H1 (cell line): Measurements from ENCODE around the gene CCDC12. TPM values are rescaled to one million over a fixed set of nuclear protein-coding genes. Genes with fewer than 3 reads are reported as not detected.

Source experiments
- ASH2L ChIP-seq: fragments of 200-600, 300-600 bp; sonication (generic); IDR thresholded peaks from one replicate; pipeline ENCODE4 v1.7.1; 2017; ENCODE audit warnings: low read length
- GABPA ChIP-seq: IDR thresholded peaks from 2 replicates; pipeline ENCODE4 v1.6.1; 2011; ENCODE audit warnings: mild to moderate bottlenecking, low read length, moderate library complexity, borderline replicate concordance; ENCODE audit not compliant: insufficient read depth
- RXRA ChIP-seq: IDR thresholded peaks from 2 replicates; pipeline ENCODE4 v1.6.1; 2011; ENCODE audit warnings: low read depth, mild to moderate bottlenecking, low read length, moderate library complexity; ENCODE audit not compliant: insufficient read depth
- SAP30 ChIP-seq: fragments of 300-600 bp; sonication (generic); IDR thresholded peaks from 2 replicates; pipeline ENCODE4 v1.7.1; 2012; ENCODE audit warnings: low read length, moderate library complexity, mild to moderate bottlenecking, inconsistent platforms; ENCODE audit not compliant: insufficient read depth, insufficient replicate concordance
- SUZ12 ChIP-seq: fragments of 200-600 bp; sonication (generic); IDR thresholded peaks from 2 replicates; pipeline ENCODE4 v1.6.1; 2012; ENCODE audit warnings: mild to moderate bottlenecking, inconsistent platforms, low read length, moderate library complexity, mixed read lengths
- TCF12 ChIP-seq: IDR thresholded peaks from 2 replicates; pipeline ENCODE4 v1.6.1; 2011; ENCODE audit warnings: low read depth, mild to moderate bottlenecking, low read length
- polyA plus RNA-seq, 7 experiments: library from polyadenylated mRNA; depleted of rRNA in 3 of 7; stranded (reverse) in 5 of 7; unstranded in 2 of 7; fragments of >200 nt in 5 of 7; fragments of 200-250 nt in 2 of 7; gene quantifications; 1 replicate in 5 of 7; 2 replicates in 1 of 7; 4 replicates in 1 of 7; pipeline versions ENCODE4 v1.2.1 to v1.2.3, GENCODE V29; 2011 to 2013; ENCODE audit warnings: missing spikeins in 2 of 7, mixed read lengths in 2 of 7
- total RNA-seq: library from RNA; stranded (reverse); fragmentation: NEBNext Ultra II Directional; extraction: Animal tissue kit (Norgen Biotek cat#: 25700); gene quantifications from 2 replicates; pipeline ENCODE4 v1.2.1, GENCODE V29; 2021
- TF ChIP-seq, protein P1 (sequence below), 3 experiments: IDR thresholded peaks; 1 replicate in 2 of 3; 2 replicates in 1 of 3; pipeline versions ENCODE4 v1.5.1 to v1.6.1; 2011; ENCODE audit warnings: low read length in 3 of 3, mild to moderate bottlenecking in 3 of 3, inconsistent platforms in 2 of 3, low read depth in 1 of 3, moderate library complexity in 1 of 3; ENCODE audit not compliant: insufficient read depth in 1 of 3; ENCODE audit errors: control extremely low read depth in 1 of 3

CCDC12 gene
- total and polyA plus RNA-seq, 2 of the 8 experiments (the other 6 are each of a cell fraction or from before 2014, with no cell fraction given), result 29.5 to 41.3 TPM

DNA sequence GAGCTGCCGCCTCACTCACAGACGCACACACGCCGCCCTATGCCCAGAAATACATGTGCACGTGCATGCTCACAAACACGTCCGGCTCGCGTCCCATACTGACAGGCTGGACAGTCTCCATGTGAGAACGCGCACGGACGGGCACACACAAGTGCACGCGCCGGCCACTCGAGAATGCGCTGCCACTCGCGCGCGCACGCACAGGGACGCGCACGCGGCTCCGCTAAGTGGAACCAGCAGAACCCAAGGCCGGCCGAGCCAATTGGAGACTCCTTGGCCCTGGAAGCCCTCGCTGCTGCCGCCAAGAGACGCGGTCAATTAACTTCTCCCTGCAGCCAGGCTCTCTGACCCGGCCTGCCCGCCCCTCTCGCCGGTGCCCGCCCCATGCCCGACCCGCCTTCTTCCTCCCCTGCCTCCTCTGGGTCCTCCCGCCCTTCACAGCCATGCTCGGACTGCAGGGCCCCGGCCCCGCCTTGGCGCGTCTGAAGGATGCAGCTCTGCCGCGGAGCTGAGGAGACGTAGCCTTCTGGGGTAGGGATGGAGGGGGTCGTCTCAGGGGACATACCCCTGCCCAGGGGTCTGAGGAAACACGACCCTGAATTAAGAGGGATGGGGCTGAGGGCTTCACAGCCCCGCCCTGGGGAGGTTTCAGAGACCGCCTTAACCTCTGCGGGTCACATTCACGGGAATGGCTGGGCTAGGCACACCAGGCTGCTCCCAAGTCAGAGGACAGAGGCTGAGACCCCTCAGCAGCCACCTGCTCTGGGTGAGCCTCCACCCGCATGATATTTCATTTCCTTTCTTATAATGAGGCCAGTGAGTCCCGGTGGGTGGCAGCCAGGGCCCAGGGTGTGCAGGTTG is 84.0 kb downstream of the CCDC12 start (continued):
- TF ChIP-seq, protein P1, sequence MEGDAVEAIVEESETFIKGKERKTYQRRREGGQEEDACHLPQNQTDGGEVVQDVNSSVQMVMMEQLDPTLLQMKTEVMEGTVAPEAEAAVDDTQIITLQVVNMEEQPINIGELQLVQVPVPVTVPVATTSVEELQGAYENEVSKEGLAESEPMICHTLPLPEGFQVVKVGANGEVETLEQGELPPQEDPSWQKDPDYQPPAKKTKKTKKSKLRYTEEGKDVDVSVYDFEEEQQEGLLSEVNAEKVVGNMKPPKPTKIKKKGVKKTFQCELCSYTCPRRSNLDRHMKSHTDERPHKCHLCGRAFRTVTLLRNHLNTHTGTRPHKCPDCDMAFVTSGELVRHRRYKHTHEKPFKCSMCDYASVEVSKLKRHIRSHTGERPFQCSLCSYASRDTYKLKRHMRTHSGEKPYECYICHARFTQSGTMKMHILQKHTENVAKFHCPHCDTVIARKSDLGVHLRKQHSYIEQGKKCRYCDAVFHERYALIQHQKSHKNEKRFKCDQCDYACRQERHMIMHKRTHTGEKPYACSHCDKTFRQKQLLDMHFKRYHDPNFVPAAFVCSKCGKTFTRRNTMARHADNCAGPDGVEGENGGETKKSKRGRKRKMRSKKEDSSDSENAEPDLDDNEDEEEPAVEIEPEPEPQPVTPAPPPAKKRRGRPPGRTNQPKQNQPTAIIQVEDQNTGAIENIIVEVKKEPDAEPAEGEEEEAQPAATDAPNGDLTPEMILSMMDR (IDR thresholded peaks at IDR 0.05; ENCODE audit: control extremely low read depth in 1 of 3, insufficient read depth in 1 of 3, low read depth in 1 of 3, low read length in 3 of 3), result peak in 2 of 3 experiments; percentile 16 to 30; a peak in 2 of 4 replicates
- no peak for TF ChIP-seq GABPA
- TF ChIP-seq TCF12, result no peak
- TF ChIP-seq SUZ12, result no peak
- TF ChIP-seq ASH2L, result peak; percentile 19
- no peak for TF ChIP-seq RXRA
- no peak for TF ChIP-seq SAP30
